ENCODE measurements around the gene ADD3. TPM values are rescaled to one million over a fixed set of nuclear protein-coding genes. Genes with fewer than 3 reads are reported as not detected.

The ADD3 gene
- total and polyA plus RNA-seq, 2 donors, result 83.4 to 444 TPM

GRCh38 chr10:110081911-110082310 is 74.1 kb downstream of the ADD3 start:
- Histone ChIP-seq H3K27ac (ENCODE audit: low read depth) (no peak overlapping the region), H3K4me3 (ENCODE audit: low read depth, low read length) (no peak overlapping the region), H3K36me3 (ENCODE audit: insufficient read depth) (no peaks in the 10 kb centered on the region), H3K4me1 (ENCODE audit: insufficient read depth) (no peaks in the 10 kb centered on the region)
- no peak for DNase-seq (ENCODE audit: extremely low spot score)
- 55% methylated on average over 3 of the region's 3 CpGs for WGBS

DNA sequence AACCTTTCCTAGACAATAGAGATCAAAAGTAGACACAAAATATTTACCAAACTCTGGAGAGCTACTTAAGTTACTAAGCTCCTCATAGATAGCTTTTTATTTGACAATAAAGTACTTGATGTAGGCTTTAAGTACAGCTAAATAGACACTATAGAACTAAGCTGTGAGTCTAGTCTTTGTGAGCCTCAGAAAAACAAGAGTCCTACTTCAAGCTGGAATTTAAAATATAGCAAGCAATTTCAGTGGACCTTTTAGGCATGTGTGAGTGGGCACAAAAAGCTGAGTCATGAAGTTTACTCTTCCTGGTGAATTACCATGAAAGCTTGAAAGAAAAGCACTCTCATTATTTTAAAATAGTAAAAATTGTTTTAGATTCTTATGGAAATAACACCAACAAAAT is 76.1 kb downstream of the ADD3 start:
- no peak for DNase-seq (ENCODE audit: extremely low spot score)
- H3K27ac ChIP-seq (ENCODE audit: low read depth), result no peak overlapping the region
- H3K4me3 ChIP-seq (ENCODE audit: low read depth, low read length), result no peak overlapping the region
- no peaks in the 10 kb centered on the region for H3K4me1 ChIP-seq (ENCODE audit: insufficient read depth)
- no peaks in the 10 kb centered on the region for H3K36me3 ChIP-seq (ENCODE audit: insufficient read depth)

DNA sequence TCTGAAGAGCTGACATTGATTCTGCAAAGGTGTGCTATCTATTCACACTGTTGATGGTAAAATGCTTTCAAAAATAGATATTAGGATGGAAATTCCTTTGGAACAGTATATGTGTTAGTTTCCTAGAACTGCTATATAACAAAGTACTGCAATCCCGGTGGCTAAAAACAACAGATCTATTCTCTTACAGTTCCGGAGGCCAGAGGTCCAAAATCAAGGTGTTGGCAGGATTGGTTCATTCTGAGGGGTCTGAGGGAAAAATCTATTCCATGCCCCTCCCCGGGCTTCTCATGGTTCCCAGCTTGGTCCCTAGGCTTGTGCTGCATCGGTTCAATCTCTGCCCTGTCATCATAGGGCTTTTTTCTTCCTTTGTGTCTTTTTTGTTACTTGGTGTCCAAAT is 79.9 kb downstream of the ADD3 start:
- DNase-seq (ENCODE audit: extremely low spot score), result no peak
- Histone ChIP-seq H3K4me3 (ENCODE audit: low read depth, low read length) (no peak overlapping the region), H3K27ac (ENCODE audit: low read depth) (no peak overlapping the region), H3K36me3 (ENCODE audit: insufficient read depth) (no peaks in the 10 kb centered on the region), H3K4me1 (ENCODE audit: insufficient read depth) (peaks cover 1% of the 10 kb centered on the region)
- WGBS, result 91% methylated on average over 4 of the region's 4 CpGs

- DNase-seq (ENCODE audit: extremely low spot score), result no peak
- no peak overlapping the region for H3K27ac ChIP-seq (ENCODE audit: low read depth)
- no peaks in the 10 kb centered on the region for H3K36me3 ChIP-seq (ENCODE audit: insufficient read depth)
- 59% methylated on average over 4 of the region's 4 CpGs for WGBS
- no peak overlapping the region for H3K4me3 ChIP-seq (ENCODE audit: low read depth, low read length)
- peaks cover 1% of the 10 kb centered on the region for H3K4me1 ChIP-seq (ENCODE audit: insufficient read depth)
Measured at GRCh38 chr10:110088367-110089104, 80.8 kb downstream of the ADD3 start.

- Histone ChIP-seq H3K36me3 (ENCODE audit: insufficient read depth) (no peaks in the 10 kb centered on the region), H3K4me1 (ENCODE audit: insufficient read depth) (peaks cover 1% of the 10 kb centered on the region), H3K27ac (ENCODE audit: low read depth) (no peak overlapping the region), H3K4me3 (ENCODE audit: low read depth, low read length) (no peak overlapping the region)
- WGBS, result 99% methylated on average over 2 of the region's 2 CpGs
- no peak for DNase-seq (ENCODE audit: extremely low spot score)
Measured at GRCh38 chr10:110091830-110092229, 84.0 kb downstream of the ADD3 start.

DNA sequence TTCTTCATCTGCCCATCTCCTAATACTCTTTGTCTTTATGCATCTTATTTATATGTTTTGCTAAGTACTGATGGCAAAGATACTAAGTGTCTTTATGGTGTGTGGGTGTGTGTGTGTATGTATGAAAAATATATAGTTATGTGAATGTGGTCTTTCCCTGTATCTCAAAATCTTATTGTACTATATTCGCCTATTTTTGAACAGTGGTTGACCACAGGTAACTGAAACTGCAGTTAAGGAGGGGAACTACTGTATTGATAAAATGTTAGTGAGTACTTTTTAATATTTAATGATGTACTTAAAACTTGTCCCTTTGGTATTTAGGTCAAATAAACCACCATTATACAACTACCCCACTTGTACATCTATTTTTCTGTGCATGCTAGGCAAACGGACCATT is 85.9 kb downstream of the ADD3 start:
- no peak overlapping the region for H3K4me3 ChIP-seq (ENCODE audit: low read depth, low read length)
- 91% methylated on average over 2 of the region's 2 CpGs for WGBS

GRCh38 chr10:110094786-110095185 is 87.0 kb downstream of the ADD3 start:
- H3K27ac ChIP-seq (ENCODE audit: low read depth), result no peak overlapping the region
- no peak overlapping the region for H3K4me3 ChIP-seq (ENCODE audit: low read depth, low read length)
- no peak for DNase-seq (ENCODE audit: extremely low spot score)

More for the DNA sequence above, 85.9 kb downstream of the ADD3 start:
- Histone ChIP-seq H3K4me1 (ENCODE audit: insufficient read depth) (peaks cover 1% of the 10 kb centered on the region), H3K36me3 (ENCODE audit: insufficient read depth) (no peaks in the 10 kb centered on the region), H3K27ac (ENCODE audit: low read depth) (no peak overlapping the region)
- DNase-seq (ENCODE audit: extremely low spot score), result no peak

GRCh38 chr10:110101464-110102144 is 93.8 kb downstream of the ADD3 start:
- no peak overlapping the region for H3K4me3 ChIP-seq (ENCODE audit: low read depth, low read length)
- WGBS, result 88% methylated on average over 2 of the region's 2 CpGs
- H3K4me1 ChIP-seq (ENCODE audit: insufficient read depth), result no peaks in the 10 kb centered on the region
- no peaks in the 10 kb centered on the region for H3K36me3 ChIP-seq (ENCODE audit: insufficient read depth)
- DNase-seq (ENCODE audit: extremely low spot score), result no peak
- H3K27ac ChIP-seq (ENCODE audit: low read depth), result no peak overlapping the region

More at GRCh38 chr10:110094786-110095185, 87.0 kb downstream of the ADD3 start:
- H3K36me3 ChIP-seq (ENCODE audit: insufficient read depth), result no peaks in the 10 kb centered on the region
- H3K4me1 ChIP-seq (ENCODE audit: insufficient read depth), result peaks cover 1% of the 10 kb centered on the region
- WGBS, result 74% methylated on average over 2 of the region's 2 CpGs

GRCh38 chr10:110103921-110104461 is 96.2 kb downstream of the ADD3 start:
- no peak for DNase-seq (ENCODE audit: extremely low spot score)
- H3K4me1 ChIP-seq (ENCODE audit: insufficient read depth), result no peaks in the 10 kb centered on the region
- H3K4me3 ChIP-seq (ENCODE audit: low read depth, low read length), result no peak overlapping the region
- H3K36me3 ChIP-seq (ENCODE audit: insufficient read depth), result no peaks in the 10 kb centered on the region
- H3K27ac ChIP-seq (ENCODE audit: low read depth), result no peak overlapping the region

DNA sequence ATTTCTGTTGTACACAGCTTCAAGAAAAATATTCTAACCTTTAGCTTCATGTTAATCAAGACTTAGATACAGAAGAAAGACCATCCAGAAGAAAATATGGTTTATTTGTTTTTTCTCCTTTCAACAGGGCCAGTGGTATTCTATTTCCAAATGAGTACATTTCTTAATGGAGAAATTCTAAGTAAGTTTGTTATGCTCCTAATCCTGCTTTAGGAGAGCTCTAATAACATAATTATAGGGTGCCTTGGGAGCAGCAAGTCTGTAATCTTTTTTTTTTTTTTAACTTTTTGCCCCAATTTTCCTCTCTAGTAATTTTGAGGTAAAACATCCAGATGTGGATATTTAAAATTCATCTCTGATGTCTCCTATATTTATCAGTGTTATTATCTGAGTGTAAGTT is 98.1 kb downstream of the ADD3 start:
- Histone ChIP-seq H3K36me3 (ENCODE audit: insufficient read depth) (no peaks in the 10 kb centered on the region), H3K4me1 (ENCODE audit: insufficient read depth) (no peaks in the 10 kb centered on the region), H3K27ac (ENCODE audit: low read depth) (no peak overlapping the region), H3K4me3 (ENCODE audit: low read depth, low read length) (no peak overlapping the region)
- DNase-seq (ENCODE audit: extremely low spot score), result no peak

DNA sequence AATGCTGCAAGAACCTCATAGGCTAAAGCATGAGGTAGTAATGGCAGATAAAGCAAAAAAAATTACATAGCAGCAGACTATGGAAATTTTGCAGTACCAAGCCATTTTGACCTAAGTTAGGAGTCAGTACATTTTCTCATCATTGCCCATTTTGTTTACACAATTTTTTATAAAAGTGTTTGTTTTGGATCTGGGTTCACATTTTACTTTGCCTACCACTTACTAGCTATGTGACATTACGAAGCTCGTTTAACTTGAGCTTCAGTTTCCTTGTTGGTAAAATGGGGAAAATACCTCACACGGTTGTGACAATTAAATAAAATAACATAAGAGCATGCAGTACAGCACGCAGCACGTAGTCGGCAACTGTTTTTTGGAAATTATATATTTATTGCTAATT is 99.6 kb downstream of the ADD3 start:
- WGBS, result 95% methylated on average over 6 of the region's 6 CpGs
- H3K27ac ChIP-seq (ENCODE audit: low read depth), result no peak overlapping the region
- no peak overlapping the region for H3K4me3 ChIP-seq (ENCODE audit: low read depth, low read length)
- no peaks in the 10 kb centered on the region for H3K36me3 ChIP-seq (ENCODE audit: insufficient read depth)
- no peaks in the 10 kb centered on the region for H3K4me1 ChIP-seq (ENCODE audit: insufficient read depth)
- DNase-seq (ENCODE audit: extremely low spot score), result no peak

GRCh38 chr10:110107887-110108286 is 100.1 kb downstream of the ADD3 start:
- Histone ChIP-seq H3K36me3 (ENCODE audit: insufficient read depth) (no peaks in the 10 kb centered on the region), H3K4me3 (ENCODE audit: low read depth, low read length) (no peak overlapping the region), H3K27ac (ENCODE audit: low read depth) (no peak overlapping the region), H3K4me1 (ENCODE audit: insufficient read depth) (no peaks in the 10 kb centered on the region)
- no peak for DNase-seq (ENCODE audit: extremely low spot score)

- Histone ChIP-seq H3K36me3 (ENCODE audit: insufficient read depth) (no peaks in the 10 kb centered on the region), H3K27ac (ENCODE audit: low read depth) (no peak overlapping the region), H3K4me1 (ENCODE audit: insufficient read depth) (no peaks in the 10 kb centered on the region), H3K4me3 (ENCODE audit: low read depth, low read length) (no peak overlapping the region)
- DNase-seq (ENCODE audit: extremely low spot score), result no peak
Measured at GRCh38 chr10:110109511-110109910, 101.7 kb downstream of the ADD3 start.

- WGBS, result 95% methylated on average over 3 of the region's 3 CpGs
Measured at GRCh38 chr10:110110338-110110737, 102.6 kb downstream of the ADD3 start.

More at GRCh38 chr10:110110338-110110737, 102.6 kb downstream of the ADD3 start:
- DNase-seq (ENCODE audit: extremely low spot score), result no peak
- Histone ChIP-seq H3K4me1 (ENCODE audit: insufficient read depth) (no peaks in the 10 kb centered on the region), H3K4me3 (ENCODE audit: low read depth, low read length) (no peak overlapping the region), H3K27ac (ENCODE audit: low read depth) (no peak overlapping the region), H3K36me3 (ENCODE audit: insufficient read depth) (peaks cover under 1% of the 10 kb centered on the region)
